Medulla oblongata (tissue), 1 donor: ENCODE results near the gene ATP2B1.

ENCODE experiments used
- DNase-seq: peaks from one replicate; pipeline ENCODE4 v3.0.0-alpha.2; 2015; ENCODE audit errors: extremely low spot score

ATP2B1 gene

GRCh38 chr12:89694542-89694941 is 14.1 kb downstream of the ATP2B1 start:
- DNase-seq = no peak

DNA sequence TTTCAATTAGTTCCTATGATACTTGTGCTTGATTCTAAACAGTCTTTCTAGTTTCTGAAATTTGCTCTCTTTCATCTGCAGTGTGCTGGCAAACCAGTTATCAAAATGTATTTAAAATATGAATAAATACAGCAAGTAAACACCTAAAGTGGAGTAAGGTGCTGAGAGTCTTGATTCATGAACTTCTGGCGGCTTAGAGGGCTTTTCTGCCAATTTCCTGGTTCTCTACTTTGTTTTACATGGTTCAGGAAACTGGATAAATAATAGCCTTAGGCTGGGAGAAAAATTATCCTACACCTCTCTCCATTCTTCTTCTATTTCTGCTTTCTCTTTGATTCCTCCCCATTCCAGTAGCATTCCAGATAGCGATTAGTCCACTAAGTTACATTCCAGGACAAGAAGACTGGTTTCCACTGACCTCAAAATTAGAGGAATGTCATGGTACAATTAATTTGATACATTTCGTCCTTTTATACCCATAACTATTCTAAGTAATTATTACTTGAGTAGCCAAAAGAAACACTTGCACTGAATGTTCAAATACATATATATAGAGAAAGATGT is 14.9 kb downstream of the ATP2B1 start:
- no peak for DNase-seq

- DNase-seq = no peak
These were observed 16.2 kb downstream of the ATP2B1 start for GRCh38 chr12:89692439-89692838.

GRCh38 chr12:89691659-89692058 is 17.0 kb downstream of the ATP2B1 start:
- DNase-seq = no peak

GRCh38 chr12:89690925-89691324 is 17.7 kb downstream of the ATP2B1 start:
- no peak for DNase-seq

DNA sequence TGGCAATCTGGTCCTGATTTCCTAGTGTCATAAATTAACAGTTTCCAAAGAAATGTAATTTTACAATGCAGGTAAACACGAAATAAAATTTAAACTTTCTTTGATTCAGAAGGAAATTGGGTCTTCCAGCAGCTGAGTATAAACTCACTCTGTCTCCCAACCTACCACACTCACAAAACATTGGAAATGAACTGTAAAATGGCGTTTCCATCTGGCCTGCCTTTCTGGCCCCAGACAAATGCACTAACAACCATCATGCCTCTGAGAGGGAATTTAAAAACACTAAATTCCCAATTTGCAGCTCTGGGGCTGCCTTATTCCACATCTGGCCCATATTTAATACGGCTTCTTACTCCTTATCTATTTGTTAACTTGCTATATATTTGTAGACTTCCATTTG is 19.3 kb downstream of the ATP2B1 start:
- DNase-seq = no peak

GRCh38 chr12:89686311-89686710 is 22.3 kb downstream of the ATP2B1 start:
- no peak for DNase-seq

DNA sequence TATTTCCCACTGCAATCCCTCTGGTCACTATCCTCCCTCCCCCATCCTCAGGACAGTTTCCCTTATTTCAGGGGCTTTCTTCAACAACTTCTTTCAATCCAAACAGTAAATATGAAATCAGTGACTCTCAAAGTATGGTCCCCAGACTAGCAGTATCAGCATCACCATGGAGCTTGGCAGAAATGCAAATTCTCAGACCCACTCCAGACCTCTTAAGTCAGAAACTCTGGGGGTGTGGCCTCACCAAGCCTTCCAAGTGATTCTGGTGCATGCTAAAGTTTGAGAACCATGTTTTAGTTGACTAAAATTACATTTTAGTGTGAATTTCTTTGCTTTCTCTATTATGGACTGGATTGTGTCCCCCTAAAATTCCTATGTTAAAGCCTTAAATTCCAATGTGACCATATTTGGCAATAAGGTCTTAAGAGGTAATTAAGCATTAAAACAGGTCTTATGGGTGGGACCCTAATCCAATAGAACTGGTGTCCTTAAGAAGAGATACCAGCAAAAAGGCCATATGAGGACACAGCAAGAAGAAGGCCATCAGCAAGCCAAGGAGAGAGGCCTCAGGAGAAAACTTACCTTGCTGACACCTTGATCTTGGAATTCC is 23.2 kb downstream of the ATP2B1 start:
- no peak for DNase-seq

DNA sequence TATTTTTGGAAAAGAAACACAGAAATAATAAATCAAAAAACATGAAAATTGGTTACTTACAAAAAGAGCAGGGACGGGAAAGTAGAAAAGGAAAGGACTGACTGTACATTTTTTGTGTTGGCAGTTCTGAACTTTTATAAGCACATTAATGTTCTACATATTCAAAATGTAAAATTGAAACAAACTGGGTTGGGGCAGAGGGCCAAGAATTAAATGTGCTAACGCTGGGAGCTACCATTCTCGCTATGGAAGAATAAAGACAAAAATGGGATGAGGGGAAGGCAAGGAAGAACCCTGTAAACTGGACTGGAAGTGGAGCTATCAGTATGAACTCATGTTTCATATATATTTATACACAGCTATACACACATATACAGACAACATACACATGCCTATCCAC is 24.5 kb downstream of the ATP2B1 start:
- DNase-seq = no peak

GRCh38 chr12:89682284-89682683 is 26.4 kb downstream of the ATP2B1 start:
- DNase-seq = no peak

GRCh38 chr12:89680409-89680808 is 28.2 kb downstream of the ATP2B1 start:
- no peak for DNase-seq

DNA sequence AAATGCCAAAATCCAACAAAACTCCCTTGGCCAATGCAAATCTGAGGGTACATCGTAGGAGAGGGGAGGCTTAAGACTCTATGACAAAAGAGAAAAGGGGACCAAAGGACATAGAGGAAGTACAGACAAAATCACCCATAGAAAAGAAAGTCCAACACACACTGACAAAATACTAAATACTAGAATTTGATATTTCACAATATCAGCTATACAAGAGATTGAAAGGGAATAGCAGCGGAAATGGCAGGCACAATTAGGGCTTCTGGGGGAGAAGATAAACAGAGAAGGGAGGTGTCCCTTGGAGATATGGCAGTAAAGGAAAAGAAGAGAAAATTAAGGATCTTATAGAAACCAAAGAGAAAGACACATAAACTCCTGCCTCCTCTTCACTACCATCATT is 29.0 kb downstream of the ATP2B1 start:
- DNase-seq = no peak

GRCh38 chr12:89678225-89678624 is 30.4 kb downstream of the ATP2B1 start:
- no peak for DNase-seq

GRCh38 chr12:89676930-89677329 is 31.7 kb downstream of the ATP2B1 start:
- DNase-seq = no peak

GRCh38 chr12:89674326-89674942 is 34.2 kb downstream of the ATP2B1 start:
- DNase-seq = no peak

DNA sequence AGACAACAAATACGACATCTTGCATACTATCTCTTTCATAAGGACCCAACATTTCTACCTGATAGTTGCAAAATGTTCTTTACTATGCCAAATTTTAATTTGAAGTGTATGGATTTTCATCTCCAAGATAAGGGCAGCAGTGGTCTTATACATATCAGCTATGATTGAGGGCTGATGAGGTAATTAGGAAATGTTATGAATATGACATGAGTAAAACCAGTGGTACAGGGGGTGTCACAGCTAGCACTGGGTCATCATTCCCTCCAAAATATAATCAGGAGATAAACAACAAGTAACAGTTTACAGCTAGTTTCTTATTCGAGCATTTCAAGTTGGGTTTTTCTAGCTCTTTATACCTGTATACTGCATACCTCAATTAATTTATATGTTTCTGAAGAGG is 35.0 kb downstream of the ATP2B1 start:
- no peak for DNase-seq

GRCh38 chr12:89672589-89672979 is 36.1 kb downstream of the ATP2B1 start:
- DNase-seq = no peak

- no peak for DNase-seq
These were observed 37.2 kb downstream of the ATP2B1 start for GRCh38 chr12:89671469-89671868.

GRCh38 chr12:89669197-89669596 is 39.4 kb downstream of the ATP2B1 start:
- no peak for DNase-seq

DNA sequence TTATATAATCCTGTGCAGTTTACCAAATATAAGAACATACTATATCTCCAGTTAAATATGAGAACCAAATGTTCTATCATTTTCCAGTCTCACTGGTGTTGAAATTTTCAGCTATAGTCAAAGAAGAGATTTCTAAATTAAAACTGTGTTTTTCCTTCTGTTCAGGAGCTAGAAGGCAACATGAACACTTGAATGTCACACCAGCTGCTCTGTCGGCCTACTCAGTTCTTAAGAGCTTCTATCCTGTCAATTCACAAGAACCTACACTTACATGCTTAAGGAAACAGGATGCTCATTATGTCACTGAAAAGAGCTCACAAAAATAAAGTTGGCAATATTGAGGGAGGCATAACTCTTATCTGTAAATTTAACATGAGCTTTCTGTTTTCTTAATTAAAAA is 43.1 kb downstream of the ATP2B1 start:
- no peak for DNase-seq

GRCh38 chr12:89664441-89664840 is 44.2 kb downstream of the ATP2B1 start:
- no peak for DNase-seq

GRCh38 chr12:89663577-89664357 is 44.9 kb downstream of the ATP2B1 start:
- peak; percentile 8 for DNase-seq

DNA sequence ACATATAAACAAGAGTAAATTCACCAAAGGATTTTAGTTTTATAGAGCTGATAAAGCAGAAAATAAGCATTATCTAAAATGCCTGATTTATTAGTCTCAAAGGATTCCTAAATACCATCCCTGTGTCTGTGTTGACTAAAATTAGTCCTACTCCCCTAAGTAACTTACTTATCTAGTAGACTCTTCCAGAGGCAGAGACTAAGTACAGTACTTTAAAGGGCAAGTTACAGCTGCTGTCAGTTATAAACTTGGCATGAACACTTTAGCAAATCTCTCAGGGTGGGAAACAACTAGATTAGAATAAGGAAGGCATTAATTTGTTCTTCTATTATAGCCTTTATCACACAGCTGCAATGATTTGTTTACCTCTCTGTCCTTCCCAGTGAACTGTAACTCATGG is 46.0 kb downstream of the ATP2B1 start:
- no peak for DNase-seq
